ENCODE results near the gene CLEC16A.

The CLEC16A gene

GRCh38 chr16:11149011-11149616 is 204.8 kb downstream of the CLEC16A start:
- DNase-seq, result no peak

GRCh38 chr16:11150190-11150589 is 205.8 kb downstream of the CLEC16A start:
- DNase-seq, result no peak

- DNase-seq, result no peak
Measured at GRCh38 chr16:11151156-11151884, 207.0 kb downstream of the CLEC16A start.

GRCh38 chr16:11151885-11152629 is 207.7 kb downstream of the CLEC16A start:
- DNase-seq, result no peak

GRCh38 chr16:11152677-11153331 is 208.4 kb downstream of the CLEC16A start:
- no peak for DNase-seq

GRCh38 chr16:11155284-11155806 is 211.0 kb downstream of the CLEC16A start:
- no peak for DNase-seq

GRCh38 chr16:11156401-11156800 is 212.0 kb downstream of the CLEC16A start:
- no peak for DNase-seq

- DNase-seq, result no peak
Measured at GRCh38 chr16:11157143-11157542, 212.8 kb downstream of the CLEC16A start.

GRCh38 chr16:11158018-11158417 is 213.7 kb downstream of the CLEC16A start:
- DNase-seq, result no peak

- no peak for DNase-seq
Measured at GRCh38 chr16:11159282-11159681, 214.9 kb downstream of the CLEC16A start.

- no peak for DNase-seq
Measured at GRCh38 chr16:11160676-11161115, 216.3 kb downstream of the CLEC16A start.

GRCh38 chr16:11161439-11161838 is 217.1 kb downstream of the CLEC16A start:
- DNase-seq, result no peak

GRCh38 chr16:11161974-11162373 is 217.6 kb downstream of the CLEC16A start:
- DNase-seq, result no peak

GRCh38 chr16:11162586-11163268 is 218.4 kb downstream of the CLEC16A start:
- no peak for DNase-seq

- DNase-seq, result no peak
Measured at GRCh38 chr16:11163761-11164261, 219.4 kb downstream of the CLEC16A start.

- DNase-seq, result no peak
Measured at GRCh38 chr16:11164482-11165270, 220.3 kb downstream of the CLEC16A start.

- DNase-seq, result no peak
Measured at GRCh38 chr16:11165349-11165748, 221.0 kb downstream of the CLEC16A start.

GRCh38 chr16:11165894-11166665 is 221.7 kb downstream of the CLEC16A start:
- no peak for DNase-seq

GRCh38 chr16:11167581-11167980 is 223.2 kb downstream of the CLEC16A start:
- no peak for DNase-seq

GRCh38 chr16:11168386-11169051 is 224.2 kb downstream of the CLEC16A start:
- DNase-seq, result no peak
